ENCODE results near the gene REEP2. TPM values are rescaled to one million over a fixed set of nuclear protein-coding genes. Genes with fewer than 3 reads are reported as not detected.
"Not testable (repeated sequence)": the region's sequence is repeated elsewhere in the genome, so short reads cannot be mapped to it uniquely, and the experiment has no call there.

The REEP2 gene
- total RNA-seq, 1 donor from 2014 or later, result 1.1 TPM

- intact Hi-C loops (cut with micrococcal nuclease), result loop anchor here (1.0 to 10.0 kb wide), 14 partner anchors 27 to 1936 kb away; partner anchors contain the start of genes ANKHD1, CDC23, CTNNA1 and ETF1
Observed at GRCh38 chr5:138465261-138466124, 26.6 kb downstream of the REEP2 start, which contains the start of gene EGR1. EGR1 (plus strand) TSS chr5:138465479; CDS start chr5:138465762, 283 bp downstream.

DNA sequence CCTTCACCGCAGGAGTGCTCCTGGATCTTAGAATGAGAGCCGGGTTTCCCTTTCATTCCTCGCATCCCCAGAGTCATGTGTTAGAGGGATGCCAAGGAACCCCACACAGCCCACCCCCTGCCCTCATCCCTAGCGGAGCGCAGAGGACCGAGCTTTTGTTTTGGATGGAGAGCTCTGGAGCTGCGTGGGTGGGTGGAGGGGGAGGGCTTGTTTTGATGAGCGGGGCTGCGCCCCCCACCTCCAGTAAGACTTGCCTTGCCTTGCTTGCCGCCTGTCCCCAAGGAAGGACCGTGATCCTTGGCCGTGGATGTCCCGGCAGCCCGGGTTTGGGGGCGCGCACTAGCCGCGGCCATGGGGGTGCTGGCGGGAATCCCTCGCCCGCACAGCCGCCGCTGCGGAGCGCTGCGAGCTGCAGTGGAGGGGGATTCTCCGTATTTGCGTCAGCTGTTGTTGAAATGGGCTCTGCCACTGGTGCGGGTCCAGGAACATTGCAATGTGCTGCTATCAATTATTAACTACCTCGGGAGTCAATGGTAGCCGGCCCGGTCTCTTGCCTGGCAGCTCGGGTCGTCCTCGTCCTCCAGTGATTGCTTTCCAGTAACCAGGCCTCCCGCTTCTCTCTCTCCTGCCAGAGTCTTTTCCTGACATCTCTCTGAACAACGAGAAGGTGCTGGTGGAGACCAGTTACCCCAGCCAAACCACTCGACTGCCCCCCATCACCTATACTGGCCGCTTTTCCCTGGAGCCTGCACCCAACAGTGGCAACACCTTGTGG, 27.5 kb downstream of the REEP2 start:
- intact Hi-C loops (cut with micrococcal nuclease), result loop anchor here (5.0 to 10.0 kb wide), 2 partner anchors 926 to 1098 kb away; partner anchors contain the start of gene UBE2D2

- intact Hi-C loops (cut with micrococcal nuclease), result loop anchor here (5.0 to 10.0 kb wide), 2 partner anchors 925 to 1098 kb away; partner anchors contain the start of gene UBE2D2
Observed at GRCh38 chr5:138466900-138467710, 28.2 kb downstream of the REEP2 start.

- intact Hi-C loops (cut with micrococcal nuclease), result loop anchor here (5.0 to 10.0 kb wide), 2 partner anchors 925 to 1097 kb away; partner anchors contain the start of gene UBE2D2
Observed at GRCh38 chr5:138467711-138468132, 28.9 kb downstream of the REEP2 start.

DNA sequence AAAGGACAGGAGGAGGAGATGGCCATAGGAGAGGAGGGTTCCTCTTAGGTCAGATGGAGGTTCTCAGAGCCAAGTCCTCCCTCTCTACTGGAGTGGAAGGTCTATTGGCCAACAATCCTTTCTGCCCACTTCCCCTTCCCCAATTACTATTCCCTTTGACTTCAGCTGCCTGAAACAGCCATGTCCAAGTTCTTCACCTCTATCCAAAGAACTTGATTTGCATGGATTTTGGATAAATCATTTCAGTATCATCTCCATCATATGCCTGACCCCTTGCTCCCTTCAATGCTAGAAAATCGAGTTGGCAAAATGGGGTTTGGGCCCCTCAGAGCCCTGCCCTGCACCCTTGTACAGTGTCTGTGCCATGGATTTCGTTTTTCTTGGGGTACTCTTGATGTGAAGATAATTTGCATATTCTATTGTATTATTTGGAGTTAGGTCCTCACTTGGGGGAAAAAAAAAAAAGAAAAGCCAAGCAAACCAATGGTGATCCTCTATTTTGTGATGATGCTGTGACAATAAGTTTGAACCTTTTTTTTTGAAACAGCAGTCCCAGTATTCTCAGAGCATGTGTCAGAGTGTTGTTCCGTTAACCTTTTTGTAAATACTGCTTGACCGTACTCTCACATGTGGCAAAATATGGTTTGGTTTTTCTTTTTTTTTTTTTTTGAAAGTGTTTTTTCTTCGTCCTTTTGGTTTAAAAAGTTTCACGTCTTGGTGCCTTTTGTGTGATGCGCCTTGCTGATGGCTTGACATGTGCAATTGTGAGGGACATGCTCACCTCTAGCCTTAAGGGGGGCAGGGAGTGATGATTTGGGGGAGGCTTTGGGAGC, 29.5 kb downstream of the REEP2 start:
- intact Hi-C loops (cut with micrococcal nuclease), result loop anchor here (5.0 to 10.0 kb wide), 2 partner anchors 924 to 1096 kb away; partner anchors contain the start of gene UBE2D2

DNA sequence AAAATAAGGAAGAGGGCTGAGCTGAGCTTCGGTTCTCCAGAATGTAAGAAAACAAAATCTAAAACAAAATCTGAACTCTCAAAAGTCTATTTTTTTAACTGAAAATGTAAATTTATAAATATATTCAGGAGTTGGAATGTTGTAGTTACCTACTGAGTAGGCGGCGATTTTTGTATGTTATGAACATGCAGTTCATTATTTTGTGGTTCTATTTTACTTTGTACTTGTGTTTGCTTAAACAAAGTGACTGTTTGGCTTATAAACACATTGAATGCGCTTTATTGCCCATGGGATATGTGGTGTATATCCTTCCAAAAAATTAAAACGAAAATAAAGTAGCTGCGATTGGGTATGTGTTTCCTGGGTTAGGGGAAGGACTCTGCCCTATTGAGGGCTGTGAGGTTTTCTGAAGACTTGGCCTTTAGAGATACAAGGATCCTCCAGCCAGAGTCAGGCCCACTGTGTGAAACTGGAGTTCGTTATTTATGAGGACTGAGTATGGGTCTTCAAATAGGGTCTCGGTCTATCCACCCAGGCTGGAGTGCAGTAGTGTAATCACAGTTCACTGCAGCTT, 30.2 kb downstream of the REEP2 start:
- intact Hi-C loops (cut with micrococcal nuclease), result loop anchor here (5.0 to 10.0 kb wide), 2 partner anchors 923 to 1096 kb away; partner anchors contain the start of gene UBE2D2

GRCh38 chr5:138469540-138470321, 30.9 kb downstream of the REEP2 start:
- intact Hi-C loops (cut with micrococcal nuclease), result loop anchor here (5.0 to 10.0 kb wide), 2 partner anchors 923 to 1095 kb away; partner anchors contain the start of gene UBE2D2

DNA sequence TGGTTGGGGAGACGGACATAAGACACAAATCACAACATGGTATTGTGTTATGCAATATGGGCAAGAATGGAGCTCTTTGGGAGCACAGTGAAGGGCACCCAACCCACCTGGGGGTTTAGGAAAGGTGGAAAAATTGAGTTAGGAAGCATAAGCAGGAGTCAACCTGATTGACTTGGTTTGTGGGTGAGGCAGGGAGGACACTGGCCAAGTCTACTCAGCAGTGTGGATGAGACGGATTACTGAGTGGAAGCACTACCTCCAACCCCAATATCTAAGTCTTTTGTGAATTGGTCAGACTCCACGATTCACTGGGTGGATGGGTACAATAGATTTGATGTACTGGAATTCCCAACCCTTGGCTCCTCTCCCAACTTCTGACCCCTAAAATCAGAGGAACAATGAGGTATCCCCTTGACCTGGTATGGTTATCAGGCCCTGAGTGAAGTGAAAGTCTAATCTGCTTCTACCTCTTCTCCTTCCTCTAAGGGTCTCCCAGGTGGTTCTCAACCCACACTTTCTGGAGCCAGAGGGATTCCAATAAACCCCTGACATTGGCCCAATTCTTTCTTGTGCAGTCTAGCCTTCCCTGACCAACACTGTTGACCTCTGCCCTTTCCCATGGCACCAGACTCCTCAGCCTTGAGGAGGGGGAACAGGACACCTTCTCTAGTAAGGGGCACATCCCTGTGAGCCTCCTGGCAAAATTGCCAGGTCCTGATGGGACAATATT, 31.6 kb downstream of the REEP2 start:
- intact Hi-C loops (cut with micrococcal nuclease), result no loop called here

DNA sequence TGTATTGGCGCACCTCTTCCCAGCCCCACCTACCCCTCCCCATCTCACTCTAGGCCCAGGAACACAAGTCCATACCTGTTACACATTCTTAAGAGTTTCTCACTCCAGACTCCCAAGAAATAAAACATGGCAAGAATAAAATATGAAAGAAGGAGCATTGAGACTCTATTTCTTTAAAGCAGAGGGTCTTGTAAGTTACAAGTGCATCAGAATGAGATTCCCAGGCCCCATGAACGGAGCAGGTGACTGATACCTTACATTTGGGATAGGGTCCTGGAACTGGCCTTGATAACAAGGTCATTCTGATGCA, 32.1 kb downstream of the REEP2 start:
- intact Hi-C loops (cut with micrococcal nuclease), result no loop called here

- intact Hi-C loops (cut with micrococcal nuclease), result no loop called here
Observed at GRCh38 chr5:138472353-138472752, 33.5 kb downstream of the REEP2 start.

GRCh38 chr5:138473151-138473550, 34.3 kb downstream of the REEP2 start:
- intact Hi-C loops (cut with micrococcal nuclease), result not testable (repeated sequence)

GRCh38 chr5:138476918-138477317, 38.1 kb downstream of the REEP2 start:
- intact Hi-C loops (cut with micrococcal nuclease), result no loop called here

GRCh38 chr5:138482638-138483037, 43.8 kb downstream of the REEP2 start:
- intact Hi-C loops (cut with micrococcal nuclease), result no loop called here

GRCh38 chr5:138488481-138488945, 49.7 kb downstream of the REEP2 start:
- intact Hi-C loops (cut with micrococcal nuclease), result no loop called here

DNA sequence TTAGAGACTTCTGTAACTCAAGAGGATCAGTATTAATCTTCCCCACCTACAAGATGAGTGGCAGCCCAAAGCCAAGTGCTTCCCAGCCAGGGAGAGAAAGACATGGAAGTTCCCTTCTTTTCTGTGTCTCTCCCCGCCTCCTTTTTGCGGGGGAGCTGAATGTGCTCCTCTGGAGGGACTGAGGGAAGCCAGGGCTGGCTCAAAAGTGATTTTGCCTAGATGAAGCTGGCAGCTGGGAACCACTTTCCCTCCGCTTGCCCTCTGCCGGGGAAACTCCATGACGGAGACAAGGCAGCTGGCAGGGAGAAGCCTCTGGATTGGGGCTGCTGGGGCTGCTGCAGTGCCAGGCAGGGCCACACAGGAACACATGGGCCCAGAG, 50.8 kb downstream of the REEP2 start:
- intact Hi-C loops (cut with micrococcal nuclease), result no loop called here

- intact Hi-C loops (cut with micrococcal nuclease), result no loop called here
Observed at GRCh38 chr5:138490648-138491283, 51.9 kb downstream of the REEP2 start.

DNA sequence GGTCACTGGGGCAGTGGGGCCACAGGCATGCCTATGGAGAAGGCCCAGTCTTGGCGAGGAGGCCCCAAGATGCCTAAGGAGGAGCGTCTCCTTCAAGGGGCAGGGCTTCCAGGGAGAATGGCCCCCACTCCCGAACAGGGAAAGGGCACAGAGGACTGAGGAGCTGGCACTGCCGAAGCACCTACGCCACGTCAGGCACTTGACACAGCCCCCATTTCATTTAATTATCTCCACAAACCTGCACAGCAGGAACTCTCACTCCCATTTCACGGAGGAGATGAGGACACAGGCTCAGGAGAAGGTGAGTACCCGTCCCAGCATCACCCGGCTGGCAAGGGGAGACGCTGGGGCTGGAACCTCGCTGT, 52.4 kb downstream of the REEP2 start:
- intact Hi-C loops (cut with micrococcal nuclease), result no loop called here

Data from T-helper 1 cell treated with Interleukin-12 subunit alpha and Interleukin-12 subunit beta and Interleukin-4 antibody, amounts not matched to agents 30 ng/mL and 1 ng/mL, for 36 hours (primary cell).